HepG2 (cell line): ENCODE results near the gene ZNF273. TPM values are rescaled to one million over a fixed set of nuclear protein-coding genes. Genes with fewer than 3 reads are reported as not detected.
A peak's percentile ranks its signal among the peaks of the same experiment; 100 is the strongest.

Source experiments
- BCLAF1 ChIP-seq: fragments of 450-650 bp; IDR thresholded peaks from 2 replicates; pipeline ENCODE4 v1.6.1; 2017; ENCODE audit warnings: mild to moderate bottlenecking
- EED ChIP-seq: sonication (generic); formaldehyde crosslinking; IDR thresholded peaks from 2 replicates; pipeline ENCODE4 v1.5.0; 2020; ENCODE audit warnings: mild to moderate bottlenecking, missing genetic modification reagents
- NFATC3 ChIP-seq: sonication (generic); formaldehyde crosslinking; IDR thresholded peaks from 2 replicates; pipeline ENCODE4 v1.5.1; 2020; ENCODE audit warnings: mild to moderate bottlenecking, missing genetic modification reagents
- PHF8 ChIP-seq: sonication (generic); formaldehyde crosslinking; IDR thresholded peaks from 2 replicates; pipeline ENCODE4 v1.5.0; 2020; ENCODE audit warnings: missing genetic modification reagents
- SIX1 ChIP-seq: sonication (generic); formaldehyde crosslinking; IDR thresholded peaks from 2 replicates; pipeline ENCODE4 v1.4.0; 2020; ENCODE audit warnings: missing genetic modification reagents, borderline replicate concordance
- SUZ12 ChIP-seq: fragments of 150-350 bp; IDR thresholded peaks from 2 replicates; pipeline ENCODE4 v1.6.1; 2014; ENCODE audit warnings: low read depth, low read length
- ZNF224 ChIP-seq: sonication (generic); formaldehyde crosslinking; IDR thresholded peaks from 2 replicates; pipeline ENCODE4 v1.5.0; 2020; ENCODE audit warnings: mild to moderate bottlenecking, missing genetic modification reagents
- ZNF615 ChIP-seq: sonication (generic); formaldehyde crosslinking; IDR thresholded peaks from 2 replicates; pipeline ENCODE4 v1.5.0; 2020; ENCODE audit warnings: mild to moderate bottlenecking, missing genetic modification reagents, borderline replicate concordance
- polyA plus RNA-seq, 8 experiments: library from polyadenylated mRNA; depleted of rRNA in 3 of 8; stranded (reverse) in 7 of 8; unstranded in 1 of 8; fragments of >200 nt; fragmentation: Illumina TruSeq in 4 of 8; extraction: Trizol in 4 of 8; gene quantifications; 2 replicates each; pipeline versions ENCODE4 v1.2.1 to v1.2.3, GENCODE V29; 2011 to 2016; ENCODE audit warnings: low read depth in 4 of 8, missing spikeins in 1 of 8, mixed read lengths in 1 of 8; ENCODE audit not compliant: insufficient read depth in 1 of 8
- total RNA-seq, 5 experiments: library from RNA; depleted of rRNA; stranded (reverse); fragments of >200 nt; fragmentation: Illumina TruSeq; extraction: Trizol; gene quantifications; 2 replicates each; pipeline ENCODE4 v1.2.3, GENCODE V29; 2016; ENCODE audit warnings: low read depth in 1 of 5
- TF ChIP-seq, protein P1 (sequence below): sonication (generic); formaldehyde crosslinking; IDR thresholded peaks from 2 replicates; pipeline ENCODE4 v1.4.0; 2020; ENCODE audit warnings: missing genetic modification reagents
- TF ChIP-seq, protein P2 (sequence below): sonication (generic); formaldehyde crosslinking; IDR thresholded peaks from 2 replicates; pipeline ENCODE4 v1.5.1; 2020; ENCODE audit warnings: mild to moderate bottlenecking, missing genetic modification reagents, moderate library complexity

Gene ZNF273
- total and polyA plus RNA-seq, 2 of the 13 experiments (the other 11 are each of a cell fraction or from before 2014, with no cell fraction given), result 1.7 to 5.8 TPM

DNA sequence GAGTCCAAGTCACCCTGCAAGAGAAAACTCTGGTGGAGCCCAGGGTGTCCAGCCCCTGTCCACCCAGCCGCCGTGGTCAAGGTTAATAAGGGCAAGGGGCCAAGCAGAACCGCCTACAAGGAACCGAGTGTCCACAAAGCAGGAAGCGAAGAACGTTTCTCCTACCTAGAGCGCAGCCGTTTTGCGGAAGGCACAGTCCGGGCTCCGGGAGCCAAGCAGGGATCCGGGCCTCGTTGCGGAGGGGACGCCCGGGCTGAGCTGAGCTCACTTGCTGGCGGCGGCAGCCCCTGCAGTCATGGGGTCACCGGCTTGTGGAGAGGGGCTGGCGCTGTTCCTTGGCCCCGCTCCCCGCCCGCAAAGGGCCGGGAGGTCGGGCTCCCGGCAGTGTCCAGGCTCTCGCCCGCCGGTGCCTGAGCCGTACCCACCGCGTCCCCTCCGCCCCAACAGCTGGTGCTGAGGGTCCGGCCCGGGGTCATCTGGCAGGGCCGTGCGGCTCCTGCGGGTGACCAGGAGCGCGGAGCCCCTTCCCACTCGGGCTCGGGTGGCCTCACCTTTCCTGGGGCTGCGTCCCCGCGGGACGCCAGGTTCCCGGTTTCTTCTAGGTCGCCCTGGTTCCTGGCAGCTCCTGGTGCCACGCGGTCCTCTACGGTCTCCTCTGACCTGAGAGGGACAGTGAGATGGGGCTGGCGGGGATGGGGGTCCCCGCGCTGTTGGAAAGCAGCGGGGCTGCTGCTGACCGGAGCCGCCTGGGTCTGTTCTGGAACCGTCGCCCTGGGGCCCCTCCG is 14.0 kb upstream of the ZNF273 start (continued):
- TF ChIP-seq BCLAF1 (no peak), NFATC3 (CRISPR knock-in tag) (no peak), PHF8 (CRISPR knock-in tag) (peak; percentile 55; the same call in 1 of the 2 replicates), ZNF224 (CRISPR knock-in tag) (0 out of 2 replicates have a peak, but pooled peaks have one; percentile 0), SIX1 (CRISPR knock-in tag) (no peak), EED (CRISPR knock-in tag) (peak; percentile 24; the same call in 1 of the 2 replicates), SUZ12 (no peak), ZNF615 (CRISPR knock-in tag) (no peak)
- TF ChIP-seq, protein P1, sequence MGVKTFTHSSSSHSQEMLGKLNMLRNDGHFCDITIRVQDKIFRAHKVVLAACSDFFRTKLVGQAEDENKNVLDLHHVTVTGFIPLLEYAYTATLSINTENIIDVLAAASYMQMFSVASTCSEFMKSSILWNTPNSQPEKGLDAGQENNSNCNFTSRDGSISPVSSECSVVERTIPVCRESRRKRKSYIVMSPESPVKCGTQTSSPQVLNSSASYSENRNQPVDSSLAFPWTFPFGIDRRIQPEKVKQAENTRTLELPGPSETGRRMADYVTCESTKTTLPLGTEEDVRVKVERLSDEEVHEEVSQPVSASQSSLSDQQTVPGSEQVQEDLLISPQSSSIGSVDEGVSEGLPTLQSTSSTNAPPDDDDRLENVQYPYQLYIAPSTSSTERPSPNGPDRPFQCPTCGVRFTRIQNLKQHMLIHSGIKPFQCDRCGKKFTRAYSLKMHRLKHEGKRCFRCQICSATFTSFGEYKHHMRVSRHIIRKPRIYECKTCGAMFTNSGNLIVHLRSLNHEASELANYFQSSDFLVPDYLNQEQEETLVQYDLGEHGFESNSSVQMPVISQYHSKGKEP, result no peak
- TF ChIP-seq, protein P2, sequence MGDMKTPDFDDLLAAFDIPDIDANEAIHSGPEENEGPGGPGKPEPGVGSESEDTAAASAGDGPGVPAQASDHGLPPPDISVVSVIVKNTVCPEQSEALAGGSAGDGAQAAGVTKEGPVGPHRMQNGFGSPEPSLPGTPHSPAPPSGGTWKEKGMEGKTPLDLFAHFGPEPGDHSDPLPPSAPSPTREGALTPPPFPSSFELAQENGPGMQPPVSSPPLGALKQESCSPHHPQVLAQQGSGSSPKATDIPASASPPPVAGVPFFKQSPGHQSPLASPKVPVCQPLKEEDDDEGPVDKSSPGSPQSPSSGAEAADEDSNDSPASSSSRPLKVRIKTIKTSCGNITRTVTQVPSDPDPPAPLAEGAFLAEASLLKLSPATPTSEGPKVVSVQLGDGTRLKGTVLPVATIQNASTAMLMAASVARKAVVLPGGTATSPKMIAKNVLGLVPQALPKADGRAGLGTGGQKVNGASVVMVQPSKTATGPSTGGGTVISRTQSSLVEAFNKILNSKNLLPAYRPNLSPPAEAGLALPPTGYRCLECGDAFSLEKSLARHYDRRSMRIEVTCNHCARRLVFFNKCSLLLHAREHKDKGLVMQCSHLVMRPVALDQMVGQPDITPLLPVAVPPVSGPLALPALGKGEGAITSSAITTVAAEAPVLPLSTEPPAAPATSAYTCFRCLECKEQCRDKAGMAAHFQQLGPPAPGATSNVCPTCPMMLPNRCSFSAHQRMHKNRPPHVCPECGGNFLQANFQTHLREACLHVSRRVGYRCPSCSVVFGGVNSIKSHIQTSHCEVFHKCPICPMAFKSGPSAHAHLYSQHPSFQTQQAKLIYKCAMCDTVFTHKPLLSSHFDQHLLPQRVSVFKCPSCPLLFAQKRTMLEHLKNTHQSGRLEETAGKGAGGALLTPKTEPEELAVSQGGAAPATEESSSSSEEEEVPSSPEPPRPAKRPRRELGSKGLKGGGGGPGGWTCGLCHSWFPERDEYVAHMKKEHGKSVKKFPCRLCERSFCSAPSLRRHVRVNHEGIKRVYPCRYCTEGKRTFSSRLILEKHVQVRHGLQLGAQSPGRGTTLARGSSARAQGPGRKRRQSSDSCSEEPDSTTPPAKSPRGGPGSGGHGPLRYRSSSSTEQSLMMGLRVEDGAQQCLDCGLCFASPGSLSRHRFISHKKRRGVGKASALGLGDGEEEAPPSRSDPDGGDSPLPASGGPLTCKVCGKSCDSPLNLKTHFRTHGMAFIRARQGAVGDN (CRISPR knock-in tag), result peak; percentile 18
